ENCODE results near the gene SLC27A3. TPM values are rescaled to one million over a fixed set of nuclear protein-coding genes. Genes with fewer than 3 reads are reported as not detected.
"Not testable (repeated sequence)": the region's sequence is repeated elsewhere in the genome, so short reads cannot be mapped to it uniquely, and the experiment has no call there.

Gene SLC27A3
- total and polyA plus RNA-seq, 9 of the 15 experiments (the other 6 are each of a cell fraction or from before 2014, with no cell fraction given) = 0.57 to 5.2 (median 2.8) TPM

DNA sequence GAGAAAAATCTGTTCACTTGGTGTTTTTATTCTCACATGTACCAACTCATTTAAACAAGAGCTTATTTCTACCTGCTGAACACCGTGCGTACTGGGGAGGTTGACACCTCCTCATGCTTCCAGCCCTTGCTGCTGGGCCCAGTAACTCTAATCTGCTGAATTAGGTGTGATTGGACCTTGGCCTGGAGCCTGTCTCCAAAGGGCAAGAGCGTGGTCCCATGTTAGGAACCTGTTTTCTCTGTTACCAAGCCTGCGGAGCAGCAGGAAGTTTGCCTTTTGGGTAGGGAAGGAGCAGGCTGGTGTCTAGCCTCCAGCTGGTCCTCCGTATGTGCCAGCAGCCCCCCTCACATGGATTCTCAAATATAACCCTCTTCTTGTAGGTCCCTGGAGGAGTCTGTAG, 10.9 kb upstream of the SLC27A3 start:
- TF ChIP-seq SAP30 (IDR thresholded peaks at IDR 0.05; ENCODE audit: borderline replicate concordance, insufficient read depth, low read depth, low read length, poor library complexity, severe bottlenecking) = no peak
- CTCF ChIA-PET (ENCODE audit: low intra/inter-chr PET ratio) = no interaction called here
- ATAC-seq (no peak), FAIRE-seq (no peak), DNase-seq (ENCODE audit: extremely low read depth in 1 of 4, low spot score in 3 of 4) (no peak)
- H3K4me2 ChIP-seq (ENCODE audit: insufficient read depth, low read length) = no peak overlapping the region
- no peaks in the 10 kb centered on the region for H3K27me3 ChIP-seq (ENCODE audit: control insufficient read depth in 2 of 2, insufficient read depth in 2 of 2, low read length in 2 of 2)
- H3K4me1 ChIP-seq (replicated peaks in 1 of 2; ENCODE audit: control insufficient read depth in 2 of 2, insufficient read depth in 2 of 2, low read length in 2 of 2) = no peaks in the 10 kb centered on the region
- in situ Hi-C loops (cut with MboI) (no loop called here), intact Hi-C loops (cut with micrococcal nuclease) (loop anchor here (10.0 kb wide), 1 partner anchor 410 kb away; the partner anchor contains the start of gene S100A9)
- H3K9ac ChIP-seq (ENCODE audit: insufficient read depth in 1 of 2, low read depth in 2 of 2, low read length in 2 of 2) = no peak overlapping the region
- H4K20me1 ChIP-seq (replicated peaks; ENCODE audit: control insufficient read depth, insufficient read depth, low read length) = no peaks in the 10 kb centered on the region
- BruUV-seq (replicated peaks) = no TSS peak
- H2AFZ ChIP-seq (ENCODE audit: low read depth, low read length) = no peak overlapping the region
- H3K27ac ChIP-seq (ENCODE audit: extremely low read depth, low read depth, low read length) = no peak overlapping the region
- peaks cover 70% of the 10 kb centered on the region for H3K36me3 ChIP-seq (ENCODE audit: control insufficient read depth, insufficient read depth, low read length)
- WGBS (ENCODE audit: insufficient coverage, low coverage, missing lambda C conversion rate) = 92% methylated on average over 4 of the region's 5 CpGs
- no peaks in the 10 kb centered on the region for H3K79me2 ChIP-seq (ENCODE audit: control insufficient read depth, insufficient read depth, low read length)
- H3K9me3 ChIP-seq (replicated peaks; ENCODE audit: control insufficient read depth, insufficient read depth, low read depth, low read length) = no peaks in the 10 kb centered on the region
- H3K4me3 ChIP-seq = no peak overlapping the region
- POLR2A ChIA-PET = interaction anchor here (1.5 to 1.8 kb wide), 2 partner anchors 9 to 12 kb away, joined by 3 to 7 read pairs; no protein-coding TSS in a partner anchor
- peaks cover 4% of the 10 kb centered on the region for H3K9me1 ChIP-seq (ENCODE audit: control insufficient read depth, insufficient read depth, low read length)

DNA sequence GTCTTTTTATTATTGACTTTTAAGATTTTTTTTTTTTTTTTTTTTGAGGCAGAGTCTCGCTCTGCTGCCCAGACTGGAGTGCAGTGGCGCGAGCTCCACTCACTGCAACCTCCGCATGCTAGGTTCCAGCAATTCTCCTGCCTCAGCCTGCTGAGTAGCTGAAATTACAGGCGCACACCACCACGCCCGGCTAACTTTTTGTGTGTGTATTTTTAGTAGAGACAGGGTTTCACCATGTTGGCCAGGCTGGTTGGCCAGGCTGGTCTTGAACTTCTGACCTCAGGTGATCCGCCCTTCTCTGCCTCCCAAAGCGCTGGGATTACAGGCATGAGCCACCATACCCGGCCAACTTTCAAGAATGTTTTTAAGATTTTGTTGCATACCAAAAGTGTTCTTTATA, 8.5 kb upstream of the SLC27A3 start:
- H3K27me3 ChIP-seq (ENCODE audit: control insufficient read depth in 2 of 2, insufficient read depth in 2 of 2, low read length in 2 of 2); BruUV-seq (replicated peaks); CTCF ChIA-PET (ENCODE audit: low intra/inter-chr PET ratio); H2AFZ ChIP-seq (ENCODE audit: low read depth, low read length); H3K9me1 ChIP-seq (ENCODE audit: control insufficient read depth, insufficient read depth, low read length); H3K4me3 ChIP-seq; ATAC-seq; H3K4me1 ChIP-seq (replicated peaks in 1 of 2; ENCODE audit: control insufficient read depth in 2 of 2, insufficient read depth in 2 of 2, low read length in 2 of 2); H3K79me2 ChIP-seq (ENCODE audit: control insufficient read depth, insufficient read depth, low read length); H3K27ac ChIP-seq (ENCODE audit: extremely low read depth, low read depth, low read length); H4K20me1 ChIP-seq (replicated peaks; ENCODE audit: control insufficient read depth, insufficient read depth, low read length); FAIRE-seq; H3K4me2 ChIP-seq (ENCODE audit: insufficient read depth, low read length); H3K9ac ChIP-seq (ENCODE audit: insufficient read depth in 1 of 2, low read depth in 2 of 2, low read length in 2 of 2); DNase-seq (ENCODE audit: extremely low read depth in 1 of 4, low spot score in 3 of 4); H3K9me3 ChIP-seq (replicated peaks; ENCODE audit: control insufficient read depth, insufficient read depth, low read depth, low read length): not testable (repeated sequence)
- in situ Hi-C loops (cut with MboI) = loop anchor here (5.0 kb wide), 1 partner anchor 249 kb away; no protein-coding TSS in a partner anchor
- intact Hi-C loops (cut with micrococcal nuclease) = loop anchor here (10.0 kb wide), 1 partner anchor 412 kb away; the partner anchor contains the start of gene S100A9
- H3K36me3 ChIP-seq (ENCODE audit: control insufficient read depth, insufficient read depth, low read length) = peaks cover 70% of the 10 kb centered on the region
- POLR2A ChIA-PET = interaction anchor here (0.6 kb wide), 1 partner anchor 115 kb away, joined by 3 read pairs; no protein-coding TSS in a partner anchor
- 92% methylated on average over 10 of the region's 10 CpGs for WGBS (ENCODE audit: insufficient coverage, low coverage, missing lambda C conversion rate)

Data from K562 (cell line).